ENCODE data around the gene MINDY4. TPM values are rescaled to one million over a fixed set of nuclear protein-coding genes. Genes with fewer than 3 reads are reported as not detected.

The MINDY4 gene
- total and polyA plus RNA-seq, 2 of the 13 experiments (the other 11 are each of a cell fraction or from before 2014, with no cell fraction given), result not detected

DNA sequence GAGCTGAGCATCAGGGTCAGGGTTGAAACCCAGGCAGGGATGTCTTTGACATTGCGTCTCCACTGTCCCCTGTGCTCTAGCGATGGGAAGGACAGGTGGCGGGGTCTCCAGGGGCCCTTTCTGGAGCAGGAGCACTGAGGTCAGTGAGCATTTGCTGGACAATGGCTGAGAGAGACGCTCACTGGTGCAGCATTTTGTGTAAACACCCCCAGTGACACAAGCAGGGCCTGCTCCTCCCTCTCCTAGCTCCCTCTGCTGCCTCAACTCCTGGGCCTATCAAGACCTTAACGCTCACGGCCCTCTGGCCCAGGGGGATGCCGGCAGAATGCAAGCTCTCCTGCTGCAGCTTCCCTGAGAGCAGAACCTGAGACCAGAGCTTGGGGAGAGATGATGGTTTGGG is 36.7 kb upstream of the MINDY4 start (continued):
- TF ChIP-seq, protein P1, sequence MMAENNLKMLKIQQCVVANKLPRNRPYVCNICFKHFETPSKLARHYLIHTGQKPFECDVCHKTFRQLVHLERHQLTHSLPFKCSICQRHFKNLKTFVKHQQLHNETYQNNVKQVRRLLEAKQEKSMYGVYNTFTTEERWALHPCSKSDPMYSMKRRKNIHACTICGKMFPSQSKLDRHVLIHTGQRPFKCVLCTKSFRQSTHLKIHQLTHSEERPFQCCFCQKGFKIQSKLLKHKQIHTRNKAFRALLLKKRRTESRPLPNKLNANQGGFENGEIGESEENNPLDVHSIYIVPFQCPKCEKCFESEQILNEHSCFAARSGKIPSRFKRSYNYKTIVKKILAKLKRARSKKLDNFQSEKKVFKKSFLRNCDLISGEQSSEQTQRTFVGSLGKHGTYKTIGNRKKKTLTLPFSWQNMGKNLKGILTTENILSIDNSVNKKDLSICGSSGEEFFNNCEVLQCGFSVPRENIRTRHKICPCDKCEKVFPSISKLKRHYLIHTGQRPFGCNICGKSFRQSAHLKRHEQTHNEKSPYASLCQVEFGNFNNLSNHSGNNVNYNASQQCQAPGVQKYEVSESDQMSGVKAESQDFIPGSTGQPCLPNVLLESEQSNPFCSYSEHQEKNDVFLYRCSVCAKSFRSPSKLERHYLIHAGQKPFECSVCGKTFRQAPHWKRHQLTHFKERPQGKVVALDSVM (CRISPR knock-in tag; IDR thresholded peaks at IDR 0.05), result no peak
- TF ChIP-seq, protein P2, sequence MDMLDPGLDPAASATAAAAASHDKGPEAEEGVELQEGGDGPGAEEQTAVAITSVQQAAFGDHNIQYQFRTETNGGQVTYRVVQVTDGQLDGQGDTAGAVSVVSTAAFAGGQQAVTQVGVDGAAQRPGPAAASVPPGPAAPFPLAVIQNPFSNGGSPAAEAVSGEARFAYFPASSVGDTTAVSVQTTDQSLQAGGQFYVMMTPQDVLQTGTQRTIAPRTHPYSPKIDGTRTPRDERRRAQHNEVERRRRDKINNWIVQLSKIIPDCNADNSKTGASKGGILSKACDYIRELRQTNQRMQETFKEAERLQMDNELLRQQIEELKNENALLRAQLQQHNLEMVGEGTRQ (IDR thresholded peaks at IDR 0.05; ENCODE audit: low read depth, low read length), result no peak
- TF ChIP-seq, protein P2 (CRISPR knock-in tag; IDR thresholded peaks at IDR 0.05; ENCODE audit: borderline replicate concordance), result no peak
- TF ChIP-seq ZSCAN29 (CRISPR knock-in tag; conservative IDR thresholded peaks at IDR 0.05) (no peak), ZNF740 (CRISPR knock-in tag; IDR thresholded peaks at IDR 0.05) (no peak)

DNA sequence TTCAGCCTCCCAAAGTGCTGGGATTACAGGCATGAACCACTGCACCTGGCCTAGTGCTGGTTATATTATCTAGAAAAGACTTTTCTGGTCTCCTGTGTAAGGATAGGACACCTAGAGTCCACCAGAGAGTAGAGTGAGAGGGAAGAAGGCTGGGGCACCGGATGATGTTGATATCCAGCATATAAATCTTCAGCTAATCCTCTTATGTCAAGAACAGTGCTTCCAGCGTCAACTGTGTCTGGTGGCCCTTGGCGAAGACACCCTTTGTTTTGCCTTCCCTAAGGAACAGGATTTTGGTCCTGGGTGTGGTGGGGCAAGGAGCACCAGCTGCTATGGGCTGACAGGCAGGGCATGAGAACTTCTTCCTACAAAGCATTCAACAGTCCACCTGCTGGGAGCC is 35.6 kb upstream of the MINDY4 start:
- FAIRE-seq (no peak), ATAC-seq (no peak), DNase-seq (ENCODE audit: low spot score) (no peak)
- no peak for TF ChIP-seq MTA3 (CRISPR knock-in tag; IDR thresholded peaks at IDR 0.05)
- no peak for TF ChIP-seq JDP2 (CRISPR knock-in tag; IDR thresholded peaks at IDR 0.05; ENCODE audit: borderline replicate concordance)
- TF ChIP-seq FOXA1 (IDR thresholded peaks at IDR 0.05), result no peak
- TF ChIP-seq FOXA1 (CRISPR knock-in tag; IDR thresholded peaks at IDR 0.05), result no peak
- no peak for TF ChIP-seq ZNF160 (CRISPR knock-in tag; IDR thresholded peaks at IDR 0.05)
- no peak for TF ChIP-seq SMARCE1 (IDR thresholded peaks at IDR 0.05; ENCODE audit: borderline replicate concordance)
- TF ChIP-seq PLRG1 (conservative IDR thresholded peaks at IDR 0.05), result no peak
- no peak for TF ChIP-seq BRCA1 (CRISPR knock-in tag; IDR thresholded peaks at IDR 0.05)
- TF ChIP-seq HNRNPH1 (optimal IDR thresholded peaks at IDR 0.05; ENCODE audit: low read depth, low read length), result no peak
- TF ChIP-seq KMT2B (CRISPR knock-in tag; IDR thresholded peaks at IDR 0.05), result no peak
- TF ChIP-seq FOXK2 (IDR thresholded peaks at IDR 0.05), result no peak
- ChIA-PET POLR2A (no interaction called here), CTCF (ENCODE audit: low intra/inter-chr PET ratio, low total read pairs) (no interaction called here)
- 0% methylated on average over 1 of the region's 3 CpGs for WGBS (ENCODE audit: low lambda C conversion rate)
- no peak overlapping the region for H3K4me3 ChIP-seq (replicated peaks in 1 of 3; ENCODE audit: insufficient read depth in 1 of 3, low read depth in 2 of 3, low read length in 3 of 3)
- no peaks in the 10 kb centered on the region for H4K20me1 ChIP-seq (ENCODE audit: insufficient read depth, low read length)
- H3K79me2 ChIP-seq (ENCODE audit: insufficient read depth, low read length), result no peaks in the 10 kb centered on the region
- H3K9ac ChIP-seq (ENCODE audit: insufficient read depth, low read depth, low read length), result no peak overlapping the region
- H2AFZ ChIP-seq (ENCODE audit: low read length), result no peak overlapping the region
- H3K27me3 ChIP-seq (ENCODE audit: control insufficient read depth in 1 of 2, insufficient read depth in 2 of 2, low read length in 2 of 2), result peaks cover 0 to 26% of the 10 kb centered on the region in 2 experiments; a peak in 2 of 5 replicates
- H3K4me2 ChIP-seq (ENCODE audit: low read depth, low read length), result no peak overlapping the region
- no TSS peak for BruUV-seq (replicated peaks)
- no peaks in the 10 kb centered on the region for H3K9me3 ChIP-seq (ENCODE audit: low read length)
- in situ Hi-C loops (cut with HindIII; ENCODE audit: extremely low pct_ligation_motif_present, low pct_unique_long_range_greater_than_20kb) (no loop called here), intact Hi-C loops (cut with micrococcal nuclease; ENCODE audit: unreplicated experiment) (no loop called here)
- H3K27ac ChIP-seq (ENCODE audit: extremely low read length, insufficient read depth, low read length), result no peak overlapping the region
- H3K4me1 ChIP-seq (ENCODE audit: insufficient read depth, low read length), result no peaks in the 10 kb centered on the region
- no peaks in the 10 kb centered on the region for H3K36me3 ChIP-seq (replicated peaks in 1 of 2; ENCODE audit: control insufficient read depth in 1 of 2, insufficient read depth in 2 of 2, low read length in 2 of 2)

All from HepG2 (cell line).